K562 (cell line): ENCODE measurements around the gene NRXN3. TPM values are rescaled to one million over a fixed set of nuclear protein-coding genes. Genes with fewer than 3 reads are reported as not detected.

ENCODE experiments used
- ATAC-seq: fragments of 200-7000 bp; cut with Tn5 transposase; 3 replicates; pipeline ENCODE4 v1.9.1; 2020; ENCODE audit warnings: moderate library complexity
- BruUV-seq: library from RNA; stranded (reverse); fragments of 400-500 nt; replicated peaks from 2 replicates; lab custom pipeline; 2021; lab: Mats Ljungman, UMichigan
- CTCF ChIA-PET: fragments of 300-600 bp; formaldehyde crosslinking; extraction: SDS; loops from one replicate; lab custom pipeline; 2021; ENCODE audit warnings: low intra/inter-chr PET ratio; lab: Yijun Ruan, JAX
- POLR2A ChIA-PET: fragments of 300-600, 350-650 bp; sonication (Branson Sonifier 250); formaldehyde crosslinking; extraction: SDS; loops from one replicate; lab custom pipeline; 2021; ENCODE audit warnings: antibody characterized with exemption, inconsistent platforms; lab: Yijun Ruan, JAX
- DNase-seq, 4 experiments: peaks; one replicate each; pipeline versions ENCODE4 v3.0.0 to v3.0.0-alpha.2; 2011 to 2018; ENCODE audit warnings: low spot score in 3 of 4, mixed read lengths in 3 of 4; ENCODE audit errors: extremely low read depth in 1 of 4
- FAIRE-seq: peaks from 2 replicates; lab custom pipeline; 2011; peaks lifted over from hg19 to GRCh38; lab: Jason Lieb, UNC
- H2AFZ ChIP-seq: 2 replicates; pipeline ENCODE4 v1.6.0; 2011; ENCODE audit warnings: low read depth, low read length, control low read depth, inconsistent platforms
- H3K27ac ChIP-seq: fragments of 200-600 bp; 3 replicates; pipeline ENCODE4 v1.8.0; 2011; ENCODE audit warnings: low read depth, mild to moderate bottlenecking, control low read depth, inconsistent platforms, low read length, moderate library complexity, mixed read lengths; ENCODE audit errors: extremely low read depth
- H3K27me3 ChIP-seq, 2 experiments: fragments of 300-600 bp in 1 of 2; 2 replicates in 1 of 2; 3 replicates in 1 of 2; pipeline versions ENCODE4 v1.6.0 to v1.8.0; 2011; ENCODE audit warnings: inconsistent platforms in 2 of 2, low read length in 2 of 2, mild to moderate bottlenecking in 1 of 2, mixed read lengths in 1 of 2, moderate library complexity in 1 of 2; ENCODE audit not compliant: control insufficient read depth in 2 of 2, insufficient read depth in 2 of 2
- H3K36me3 ChIP-seq: fragments of 300-600 bp; 3 replicates; pipeline ENCODE4 v1.8.0; 2011; ENCODE audit warnings: mild to moderate bottlenecking, low read length, inconsistent platforms; ENCODE audit not compliant: control insufficient read depth, insufficient read depth
- H3K4me1 ChIP-seq, 2 experiments: fragments of 200-600 bp in 1 of 2; replicated peaks in 1 of 2; 2 replicates in 1 of 2; 3 replicates in 1 of 2; pipeline versions ENCODE4 v1.5.1 to v1.8.0; 2011; ENCODE audit warnings: inconsistent platforms in 2 of 2, low read length in 2 of 2, mild to moderate bottlenecking in 1 of 2, mixed read lengths in 1 of 2, moderate library complexity in 1 of 2; ENCODE audit not compliant: control insufficient read depth in 2 of 2, insufficient read depth in 2 of 2
- H3K4me2 ChIP-seq: 2 replicates; pipeline ENCODE4 v1.6.1; 2011; ENCODE audit warnings: low read length, control low read depth, inconsistent platforms, mixed read lengths; ENCODE audit not compliant: insufficient read depth
- H3K4me3 ChIP-seq: fragments of 200-600 bp; sonication (generic), shearing (Covaris generic); 2 replicates; pipeline ENCODE4 v1.5.1; 2016; ENCODE audit warnings: control low read depth, inconsistent platforms
- H3K79me2 ChIP-seq: fragments of 200-600 bp; 3 replicates; pipeline ENCODE4 v1.8.0; 2011; ENCODE audit warnings: low read length, inconsistent platforms; ENCODE audit not compliant: control insufficient read depth, insufficient read depth
- H3K9ac ChIP-seq, 2 experiments: 2 replicates each; pipeline versions ENCODE4 v1.6.0 to v1.6.1; 2011; ENCODE audit warnings: low read depth in 2 of 2, low read length in 2 of 2, control low read depth in 1 of 2, inconsistent platforms in 1 of 2, mild to moderate bottlenecking in 1 of 2, mixed read lengths in 1 of 2; ENCODE audit not compliant: insufficient read depth in 1 of 2
- H3K9me1 ChIP-seq: one replicate; pipeline ENCODE4 v1.6.0; 2011; ENCODE audit warnings: inconsistent platforms, mild to moderate bottlenecking, low read length, moderate library complexity; ENCODE audit not compliant: control insufficient read depth, insufficient read depth
- H3K9me3 ChIP-seq: replicated peaks from 2 replicates; pipeline ENCODE4 v1.5.1; 2011; ENCODE audit warnings: low read depth, low read length, inconsistent platforms; ENCODE audit not compliant: control insufficient read depth, insufficient read depth
- H4K20me1 ChIP-seq: replicated peaks from 2 replicates; pipeline ENCODE4 v1.6.1; 2011; ENCODE audit warnings: low read length, inconsistent platforms, mixed read lengths; ENCODE audit not compliant: control insufficient read depth, insufficient read depth
- ARHGAP35 ChIP-seq: fragments of 450-650 bp; IDR thresholded peaks from 2 replicates; pipeline ENCODE4 v1.6.1; 2018; ENCODE audit not compliant: partially characterized antibody
- ARID1B ChIP-seq: fragments of 450-650 bp; IDR thresholded peaks from 2 replicates; pipeline ENCODE4 v1.6.1; 2016; ENCODE audit warnings: antibody characterized with exemption, mild to moderate bottlenecking, inconsistent platforms
- HMG20A ChIP-seq: fragments of 450-650 bp; formaldehyde crosslinking; conservative IDR thresholded peaks from 2 replicates; pipeline ENCODE4 v1.4.0; 2020; ENCODE audit warnings: mild to moderate bottlenecking, mixed read lengths
- PHF21A ChIP-seq: fragments of 450-650 bp; IDR thresholded peaks from 2 replicates; pipeline ENCODE4 v1.6.1; 2017; ENCODE audit warnings: low read depth, borderline replicate concordance
- TCF7 ChIP-seq: sonication (generic); IDR thresholded peaks from 2 replicates; pipeline ENCODE4 v1.6.1; 2016; ENCODE audit warnings: antibody characterized with exemption, borderline replicate concordance
- TEAD4 ChIP-seq, 2 experiments: sonication (generic) in 1 of 2; formaldehyde crosslinking in 1 of 2; IDR thresholded peaks; 2 replicates each; pipeline versions ENCODE4 v1.6.1 to v1.8.0; 2012 to 2022; ENCODE audit warnings: borderline replicate concordance in 1 of 2, inconsistent platforms in 1 of 2, low read length in 1 of 2, mild to moderate bottlenecking in 1 of 2, missing genetic modification reagents in 1 of 2
- ZBTB7A ChIP-seq: IDR thresholded peaks from 2 replicates; pipeline ENCODE4 v1.6.1; 2011; ENCODE audit warnings: low read depth, mild to moderate bottlenecking, low read length, moderate library complexity, borderline replicate concordance; ENCODE audit not compliant: control insufficient read depth
- WGBS: fragments of 100-300 bp; shearing (Covaris generic); methylation state at CpG from one replicate; pipeline ENCODE4 v1.1.6; 2016; ENCODE audit warnings: low coverage, mixed read lengths; ENCODE audit not compliant: insufficient coverage; ENCODE audit errors: missing lambda C conversion rate; 5-methylcytosine and 5-hydroxymethylcytosine counted together
- in situ Hi-C: fragments of 300-500 bp; cut with MboI; formaldehyde crosslinking; loops from 4 replicates; pipeline ENCODE4 v1.15.0; 2018; ENCODE audit warnings: inconsistent platforms, mixed read lengths
- intact Hi-C: fragments of 100-400 bp; cut with micrococcal nuclease; formaldehyde crosslinking; loops from 2 replicates; pipeline ENCODE4 v1.14.2; 2022
- polyA plus RNA-seq, 8 experiments: library from polyadenylated mRNA; depleted of rRNA in 4 of 8; stranded (reverse) in 5 of 8; unstranded in 3 of 8; fragments of >200 nt; fragmentation: Nextera tagmentation in 2 of 8; fragmentation: Illumina TruSeq in 1 of 8; extraction: Ambion mirVana in 2 of 8; extraction: Trizol in 1 of 8; gene quantifications; 2 replicates each; pipeline versions ENCODE4 v1.2.1 to v1.2.3, GENCODE V29; 2011 to 2014; ENCODE audit warnings: inconsistent platforms in 1 of 8, missing spikeins in 1 of 8
- total RNA-seq, 7 experiments: library from RNA; depleted of rRNA in 6 of 7; stranded (reverse); fragments of >200 nt in 6 of 7; fragmentation: Illumina TruSeq in 2 of 7; extraction: Trizol in 2 of 7; gene quantifications; 2 replicates each; pipeline versions ENCODE4 v1.2.1 to v1.2.3, GENCODE V29; 2011 to 2021; ENCODE audit warnings: low replicate concordance in 1 of 7
- TF ChIP-seq, protein P1 (sequence below): fragments of 200-400 bp; formaldehyde crosslinking; IDR thresholded peaks from 2 replicates; pipeline ENCODE4 v1.6.1; 2017; ENCODE audit warnings: mild to moderate bottlenecking, low read depth, low read length, moderate library complexity
- TF ChIP-seq, protein P2 (sequence below): IDR thresholded peaks from 2 replicates; pipeline ENCODE4 v1.6.1; 2016; ENCODE audit warnings: missing genetic modification characterization, missing compliant biosample characterization

NRXN3 gene
- total and polyA plus RNA-seq, 9 of the 15 experiments (the other 6 are each of a cell fraction or from before 2014, with no cell fraction given): 0.09 TPM; not detected in 8

DNA sequence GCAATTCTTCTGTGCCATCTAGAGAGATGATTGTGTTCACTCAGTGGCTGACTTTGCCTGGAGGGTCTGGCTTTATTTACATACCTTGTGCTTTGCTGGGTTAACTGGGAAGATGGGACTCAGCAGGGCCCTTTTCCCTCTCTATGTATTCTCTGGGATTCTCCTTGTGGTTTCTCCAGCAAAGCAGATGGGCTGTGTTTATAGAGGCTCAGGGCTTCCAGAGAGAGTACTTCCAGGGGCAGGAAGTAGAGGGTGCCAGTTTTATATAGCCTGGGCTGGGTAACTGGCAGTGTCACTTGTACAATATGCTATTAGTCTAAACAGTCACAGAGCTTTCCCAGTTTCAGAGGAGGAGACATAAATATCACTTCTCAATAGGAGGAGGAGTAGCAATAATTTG is 1531.2 kb downstream of the NRXN3 start (continued):
- TF ChIP-seq, protein P1, sequence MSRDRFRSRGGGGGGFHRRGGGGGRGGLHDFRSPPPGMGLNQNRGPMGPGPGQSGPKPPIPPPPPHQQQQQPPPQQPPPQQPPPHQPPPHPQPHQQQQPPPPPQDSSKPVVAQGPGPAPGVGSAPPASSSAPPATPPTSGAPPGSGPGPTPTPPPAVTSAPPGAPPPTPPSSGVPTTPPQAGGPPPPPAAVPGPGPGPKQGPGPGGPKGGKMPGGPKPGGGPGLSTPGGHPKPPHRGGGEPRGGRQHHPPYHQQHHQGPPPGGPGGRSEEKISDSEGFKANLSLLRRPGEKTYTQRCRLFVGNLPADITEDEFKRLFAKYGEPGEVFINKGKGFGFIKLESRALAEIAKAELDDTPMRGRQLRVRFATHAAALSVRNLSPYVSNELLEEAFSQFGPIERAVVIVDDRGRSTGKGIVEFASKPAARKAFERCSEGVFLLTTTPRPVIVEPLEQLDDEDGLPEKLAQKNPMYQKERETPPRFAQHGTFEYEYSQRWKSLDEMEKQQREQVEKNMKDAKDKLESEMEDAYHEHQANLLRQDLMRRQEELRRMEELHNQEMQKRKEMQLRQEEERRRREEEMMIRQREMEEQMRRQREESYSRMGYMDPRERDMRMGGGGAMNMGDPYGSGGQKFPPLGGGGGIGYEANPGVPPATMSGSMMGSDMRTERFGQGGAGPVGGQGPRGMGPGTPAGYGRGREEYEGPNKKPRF: no peak
- TF ChIP-seq ZBTB7A: no peak
- TF ChIP-seq TEAD4 (IDR thresholded peaks at IDR 0.05; ENCODE audit: low read length): no peak
- TF ChIP-seq TEAD4 (CRISPR knock-in tag; IDR thresholded peaks at IDR 0.05; ENCODE audit: borderline replicate concordance): no peak
- no peak for TF ChIP-seq PHF21A
- TF ChIP-seq ARHGAP35: no peak
- TF ChIP-seq, all 486 proteins: peak for 0

DNA sequence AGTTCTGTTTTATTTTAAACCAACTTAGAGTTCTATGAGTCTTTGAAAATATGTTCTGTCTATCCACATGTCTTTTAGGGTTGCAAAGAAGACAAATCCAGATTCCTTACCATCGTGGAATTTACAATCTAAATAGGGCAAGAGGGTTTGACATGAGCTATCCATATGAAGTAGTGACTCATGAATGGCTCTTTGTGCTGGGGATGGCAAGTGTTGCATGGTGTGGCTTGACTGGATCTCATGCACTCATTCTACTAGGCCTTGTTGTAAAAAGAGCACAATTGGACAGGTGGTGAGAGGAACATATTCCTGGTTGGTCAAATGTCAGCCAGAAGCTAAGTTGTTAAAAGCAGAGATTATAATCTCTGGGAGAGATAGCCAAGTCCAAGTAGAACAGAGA is 1532.0 kb downstream of the NRXN3 start:
- Histone ChIP-seq H3K79me2 (no peaks in the 10 kb centered on the region), H3K36me3 (no peaks in the 10 kb centered on the region), H3K9ac (no peak overlapping the region), H3K27ac (no peak overlapping the region), H2AFZ (no peak overlapping the region), H3K4me2 (no peak overlapping the region), H3K9me1 (no peaks in the 10 kb centered on the region), H3K4me3 (no peak overlapping the region)
- FAIRE-seq: no peak
- in situ Hi-C loops (no loop called here), intact Hi-C loops (no loop called here)
- CTCF ChIA-PET: no interaction called here
- no peak for ATAC-seq
- BruUV-seq: no TSS peak
- no peak for DNase-seq
- TF ChIP-seq HMG20A (CRISPR knock-in tag) (no peak), ARID1B (no peak), TCF7 (no peak)
- TF ChIP-seq, protein P2, sequence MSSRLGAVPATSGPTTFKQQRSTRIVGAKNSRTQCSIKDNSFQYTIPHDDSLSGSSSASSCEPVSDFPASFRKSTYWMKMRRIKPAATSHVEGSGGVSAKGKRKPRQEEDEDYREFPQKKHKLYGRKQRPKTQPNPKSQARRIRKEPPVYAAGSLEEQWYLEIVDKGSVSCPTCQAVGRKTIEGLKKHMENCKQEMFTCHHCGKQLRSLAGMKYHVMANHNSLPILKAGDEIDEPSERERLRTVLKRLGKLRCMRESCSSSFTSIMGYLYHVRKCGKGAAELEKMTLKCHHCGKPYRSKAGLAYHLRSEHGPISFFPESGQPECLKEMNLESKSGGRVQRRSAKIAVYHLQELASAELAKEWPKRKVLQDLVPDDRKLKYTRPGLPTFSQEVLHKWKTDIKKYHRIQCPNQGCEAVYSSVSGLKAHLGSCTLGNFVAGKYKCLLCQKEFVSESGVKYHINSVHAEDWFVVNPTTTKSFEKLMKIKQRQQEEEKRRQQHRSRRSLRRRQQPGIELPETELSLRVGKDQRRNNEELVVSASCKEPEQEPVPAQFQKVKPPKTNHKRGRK (tag): no peak
- TF ChIP-seq, all 486 proteins: peak for 0
- Histone ChIP-seq H3K4me1 (no peaks in the 10 kb centered on the region), H3K9me3 (no peaks in the 10 kb centered on the region), H4K20me1 (no peaks in the 10 kb centered on the region), H3K27me3 (no peaks in the 10 kb centered on the region)
- POLR2A ChIA-PET: no interaction called here
- WGBS: 0% methylated on average over 1 of the region's 1 CpG
